HG03558 (cell line): Measurements from ENCODE around the gene SUCLG2.

ENCODE experiments used
- ATAC-seq: cut with Tn5 transposase; IDR thresholded peaks from one replicate; pipeline ENCODE4 v1.9.1; 2021; ENCODE audit warnings: moderate number of reproducible peaks; ENCODE audit not compliant: unreplicated experiment; ENCODE audit errors: extremely low read depth

The SUCLG2 gene

DNA sequence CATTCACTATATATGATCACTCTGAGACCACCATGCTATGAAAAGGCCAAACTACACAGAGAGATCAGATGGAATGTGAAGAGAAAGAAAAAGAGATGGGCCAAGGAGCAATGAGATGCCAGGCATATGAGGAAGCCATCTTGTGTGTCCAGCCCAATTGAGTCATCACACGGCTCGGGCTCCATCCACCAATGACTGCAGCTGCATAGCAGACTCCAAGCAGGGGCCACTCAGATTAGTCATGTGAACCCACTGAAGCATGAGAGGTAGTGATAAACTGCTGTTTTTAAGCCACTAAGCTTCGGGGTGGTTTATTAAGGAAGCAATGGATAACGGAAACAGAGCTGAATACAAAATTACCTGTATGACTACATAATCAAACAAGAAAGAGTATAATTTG, 185.9 kb downstream of the SUCLG2 start:
- no peak for ATAC-seq

DNA sequence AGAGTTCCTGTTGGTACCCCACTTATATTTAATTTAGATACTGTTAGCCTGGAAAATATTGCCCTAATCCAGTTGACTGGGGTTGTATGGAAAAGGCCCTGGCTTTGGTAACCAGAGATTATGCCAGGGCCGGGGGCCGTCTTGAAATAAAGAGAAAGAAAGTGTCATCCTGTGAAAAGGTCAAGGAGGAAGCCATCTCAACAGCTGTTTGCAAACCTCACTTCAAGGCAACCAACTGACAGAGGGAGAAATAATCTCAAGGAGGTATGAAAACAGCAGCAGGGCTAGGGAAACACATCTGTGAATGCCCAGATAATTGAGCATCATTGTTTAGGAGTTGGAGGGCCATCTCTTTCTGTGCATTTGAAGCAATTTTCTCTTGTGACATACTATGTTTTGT, 190.8 kb downstream of the SUCLG2 start:
- ATAC-seq: no peak

DNA sequence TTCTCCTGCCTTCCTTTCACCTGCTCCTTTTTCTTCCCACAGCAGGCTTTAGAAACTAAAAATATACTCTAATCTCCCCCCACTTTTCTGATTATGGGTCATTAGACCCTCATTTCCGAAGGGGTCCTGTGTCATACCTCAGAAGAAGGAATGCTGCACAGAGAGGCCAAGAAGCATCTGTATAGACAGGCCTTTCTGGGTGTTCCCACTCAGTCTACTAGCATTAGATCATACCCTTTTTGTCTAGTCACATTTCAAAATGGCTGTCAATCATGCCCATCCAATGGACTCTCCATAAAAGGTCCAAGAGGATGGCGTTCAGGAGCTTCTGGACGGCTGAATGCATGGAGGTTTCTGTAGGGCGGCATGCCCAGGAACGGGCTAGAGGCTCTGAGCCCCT, 192.2 kb downstream of the SUCLG2 start:
- ATAC-seq: no peak

DNA sequence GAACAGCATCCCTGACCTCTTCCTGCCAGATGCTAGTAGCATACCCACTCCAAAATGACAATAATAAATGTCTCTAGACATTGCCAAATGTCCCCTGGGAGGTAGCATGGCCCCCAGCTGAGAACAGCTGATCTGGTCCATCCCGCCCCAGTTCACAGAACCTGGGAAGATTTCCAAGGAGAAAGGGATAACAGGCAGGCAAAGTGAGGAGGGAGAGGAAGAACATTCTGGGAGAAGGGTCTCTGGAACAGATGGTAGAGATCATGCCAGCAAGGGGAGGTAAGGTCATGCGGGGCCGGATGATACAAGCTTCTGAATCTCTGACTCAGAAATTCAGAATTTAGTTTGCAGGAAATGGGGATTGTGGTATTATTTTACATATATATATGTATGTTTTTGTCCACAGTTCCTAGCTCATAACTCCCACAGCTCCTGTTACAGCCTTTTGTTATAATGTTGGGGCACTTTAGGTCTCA, 192.7 kb downstream of the SUCLG2 start:
- ATAC-seq: no peak

DNA sequence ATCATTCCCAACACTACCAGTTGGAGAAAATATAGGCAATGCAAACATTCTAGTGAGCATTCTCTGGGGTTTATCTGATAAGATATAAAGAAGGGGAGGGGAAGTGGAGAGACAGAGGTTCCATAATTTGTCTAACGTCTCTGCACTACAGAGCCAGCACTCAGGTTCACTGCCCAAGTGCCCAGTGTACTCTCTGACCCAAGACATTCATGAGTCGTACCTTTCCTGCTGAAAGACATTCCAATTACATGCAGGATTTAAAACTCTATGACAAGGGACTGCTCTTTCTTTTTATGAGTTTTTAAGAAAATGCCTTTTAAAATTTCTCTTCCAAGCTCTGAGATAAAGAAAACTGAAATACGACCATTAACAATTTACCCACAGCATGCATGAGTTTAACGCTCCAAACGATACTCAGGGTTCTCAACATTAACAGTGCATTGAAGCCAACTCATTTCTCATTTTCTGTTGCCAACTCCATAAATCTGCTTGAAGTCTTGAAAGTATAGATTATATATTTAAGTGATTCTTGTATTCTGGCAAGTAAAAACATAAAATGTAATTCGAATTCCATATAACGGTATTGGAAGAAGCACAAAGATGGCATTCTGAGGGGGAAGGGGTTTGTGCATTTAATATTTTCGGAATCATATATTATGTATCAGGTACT, 193.4 kb downstream of the SUCLG2 start:
- no peak for ATAC-seq

DNA sequence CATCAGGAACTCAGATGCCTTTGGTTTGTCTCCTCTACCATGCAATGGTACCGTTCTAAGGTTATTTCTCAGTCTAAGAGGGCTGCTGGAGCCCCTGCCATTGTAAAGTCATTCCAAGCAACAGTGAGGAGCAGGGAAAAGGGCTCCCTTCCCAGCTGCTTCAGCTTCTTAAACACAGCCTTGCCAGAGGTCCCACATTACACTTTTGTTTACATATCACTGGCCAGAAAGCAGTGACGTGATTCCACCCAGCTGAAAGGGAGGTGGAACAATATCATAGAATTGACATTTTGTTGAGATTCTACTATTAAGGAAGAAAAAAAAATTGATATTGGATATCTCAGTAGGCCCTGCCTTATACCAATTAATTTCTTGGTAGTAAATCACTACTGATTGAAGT, 194.6 kb downstream of the SUCLG2 start:
- no peak for ATAC-seq

DNA sequence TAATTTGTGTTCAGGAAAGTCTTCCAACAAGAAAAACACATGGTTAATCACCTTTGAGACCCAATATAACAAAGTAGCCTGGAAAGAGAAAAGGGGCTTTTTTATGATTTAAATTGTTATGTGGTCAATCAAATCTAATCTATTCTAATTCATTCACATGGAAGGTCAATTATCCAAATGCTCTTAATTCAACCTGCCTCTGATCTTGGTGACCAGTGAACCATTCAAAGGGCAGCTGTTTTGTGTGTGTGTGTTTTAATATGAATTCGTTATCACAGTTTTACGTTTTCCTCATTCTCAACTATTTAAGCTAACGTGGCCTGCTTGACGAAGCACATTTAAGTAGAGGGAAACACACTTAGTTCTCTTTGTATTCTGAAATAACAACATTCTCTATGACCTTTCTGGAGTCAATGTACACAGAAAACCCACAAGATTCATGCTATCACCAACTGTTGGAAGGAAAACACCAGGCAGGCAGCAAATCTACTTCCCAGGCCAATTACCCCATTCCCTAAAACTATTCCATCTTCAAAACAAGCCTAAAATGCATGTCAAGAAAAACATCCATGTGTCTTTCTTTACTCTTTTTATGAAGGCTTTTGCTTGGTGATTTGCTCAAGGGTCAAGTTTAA, 195.4 kb downstream of the SUCLG2 start:
- no peak for ATAC-seq

DNA sequence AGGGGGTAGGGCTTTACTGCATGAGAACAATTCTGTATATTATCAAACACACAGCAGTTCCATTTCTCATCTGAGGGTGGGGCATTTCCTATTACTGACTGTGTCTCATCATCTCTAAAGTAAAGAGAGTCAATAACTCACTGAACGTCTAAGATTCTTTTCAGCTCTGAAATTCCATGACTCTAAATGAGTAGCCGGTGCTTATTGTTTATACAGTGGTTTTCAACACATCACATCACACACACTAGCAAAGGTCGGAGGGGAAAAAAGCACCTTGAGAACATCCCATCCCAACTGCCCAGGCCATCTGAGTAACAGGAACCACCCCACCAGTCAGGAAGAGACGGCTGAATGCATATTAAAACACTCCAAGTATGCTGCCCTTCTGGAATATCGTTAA, 196.0 kb downstream of the SUCLG2 start:
- no peak for ATAC-seq

DNA sequence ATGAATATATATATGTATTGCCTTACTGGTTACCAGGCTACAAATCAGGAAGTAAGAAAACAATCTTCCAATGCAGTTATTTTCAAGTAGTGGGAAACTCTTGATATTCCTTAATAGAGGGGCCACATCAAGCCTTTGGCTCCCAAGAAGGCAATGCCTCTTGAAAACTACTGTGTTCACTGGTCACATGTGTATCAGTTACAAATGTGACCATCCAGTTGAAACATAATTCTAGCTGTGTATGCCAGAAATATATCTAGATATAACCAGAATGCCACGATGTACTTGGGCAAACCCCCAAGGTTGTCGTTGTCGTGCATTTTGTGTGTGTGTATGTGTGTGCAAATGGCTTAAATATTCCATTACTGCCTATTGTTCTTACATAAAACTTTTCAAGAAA, 200.8 kb downstream of the SUCLG2 start:
- no peak for ATAC-seq

DNA sequence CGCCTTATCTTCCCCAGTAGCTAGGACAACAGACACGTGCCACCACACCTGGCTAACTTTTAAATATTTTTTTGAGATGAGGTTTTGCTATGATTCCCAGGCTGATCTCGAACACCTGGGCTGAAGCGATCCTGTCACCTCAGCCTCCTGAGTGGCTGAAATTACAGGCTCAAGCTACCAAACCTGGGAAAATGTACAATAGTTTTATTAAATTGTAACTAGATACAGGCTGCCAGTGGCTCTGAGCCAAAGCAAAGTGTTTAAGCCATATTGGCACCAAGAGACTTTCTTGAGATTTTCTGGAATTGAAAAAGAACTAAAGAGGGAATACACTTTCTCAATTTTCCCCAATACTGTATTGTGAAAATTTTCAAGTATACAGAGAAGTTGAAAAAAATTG, 204.3 kb downstream of the SUCLG2 start:
- no peak for ATAC-seq

DNA sequence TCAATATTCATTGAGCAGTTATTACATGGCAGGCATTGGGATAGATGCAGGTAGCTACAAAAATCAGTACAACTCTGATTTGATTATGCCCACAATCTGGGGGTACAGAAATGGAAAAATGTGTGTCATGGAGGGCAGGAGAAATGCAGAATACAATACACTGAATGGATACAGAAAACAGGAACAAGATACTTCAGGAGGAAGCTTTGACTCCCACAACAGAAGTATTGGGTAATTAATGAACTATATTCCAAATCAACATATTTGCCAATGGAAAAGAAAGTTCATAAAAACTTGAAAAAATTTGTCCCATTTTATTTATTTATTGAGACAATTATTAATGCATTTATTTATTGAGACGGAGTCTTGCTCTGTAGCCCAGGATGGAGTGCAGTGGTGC, 207.0 kb downstream of the SUCLG2 start:
- ATAC-seq: no peak

DNA sequence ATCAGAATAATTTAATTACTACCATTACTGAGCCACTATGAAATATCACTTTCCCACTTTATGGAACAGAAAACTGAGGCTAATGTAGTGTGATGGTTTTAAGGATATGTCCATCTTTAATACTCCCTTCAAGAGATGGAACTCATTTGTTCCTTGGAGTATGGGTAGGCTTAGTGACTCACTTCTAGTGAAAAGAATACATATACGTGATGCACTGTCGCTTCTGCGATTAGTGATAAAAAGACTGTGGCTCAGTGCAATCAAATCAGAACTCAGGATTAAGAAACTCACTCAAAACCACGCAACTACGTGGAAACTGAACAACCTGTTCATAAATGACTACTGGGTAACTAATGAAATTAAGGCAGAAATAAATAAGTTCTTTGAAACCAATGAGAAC, 216.6 kb downstream of the SUCLG2 start:
- ATAC-seq: no peak

DNA sequence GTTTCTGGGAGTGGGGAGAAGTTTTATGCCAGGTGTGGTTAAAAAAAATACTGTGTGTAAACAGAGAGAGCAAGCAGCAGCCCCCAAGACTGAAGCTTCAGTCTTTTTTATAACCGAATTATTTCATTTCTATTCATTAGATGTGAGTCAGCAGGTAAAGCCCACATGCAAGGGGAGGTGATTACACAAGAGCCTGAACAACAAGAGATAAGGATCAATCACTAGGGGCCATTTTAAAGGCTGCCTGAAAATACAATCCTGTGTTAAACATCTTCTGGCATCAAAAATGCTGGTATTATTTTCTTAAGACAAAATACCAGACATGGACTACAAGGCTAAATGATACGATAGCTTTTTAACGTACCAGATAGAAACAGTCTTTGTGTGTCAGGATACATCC, 217.3 kb downstream of the SUCLG2 start:
- no peak for ATAC-seq

DNA sequence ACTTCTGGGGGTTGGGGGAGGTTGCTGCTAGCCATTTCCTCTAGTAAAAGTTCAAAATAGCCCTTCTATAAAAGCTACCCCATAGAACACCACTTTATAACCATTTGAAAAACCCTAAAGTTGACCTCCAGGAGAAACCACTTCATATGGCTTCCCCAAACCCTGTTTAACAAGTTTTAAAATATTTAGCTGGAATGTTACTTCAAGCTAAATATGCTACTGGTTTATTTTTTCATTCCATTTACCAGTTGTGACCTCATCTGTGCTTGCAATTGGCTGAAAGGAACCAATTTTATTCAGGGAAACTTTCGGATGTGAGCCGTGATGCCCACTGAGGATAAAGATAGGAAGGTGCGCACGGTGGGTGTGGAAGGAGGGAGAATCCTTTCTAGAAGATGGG, 221.3 kb downstream of the SUCLG2 start:
- no peak for ATAC-seq

DNA sequence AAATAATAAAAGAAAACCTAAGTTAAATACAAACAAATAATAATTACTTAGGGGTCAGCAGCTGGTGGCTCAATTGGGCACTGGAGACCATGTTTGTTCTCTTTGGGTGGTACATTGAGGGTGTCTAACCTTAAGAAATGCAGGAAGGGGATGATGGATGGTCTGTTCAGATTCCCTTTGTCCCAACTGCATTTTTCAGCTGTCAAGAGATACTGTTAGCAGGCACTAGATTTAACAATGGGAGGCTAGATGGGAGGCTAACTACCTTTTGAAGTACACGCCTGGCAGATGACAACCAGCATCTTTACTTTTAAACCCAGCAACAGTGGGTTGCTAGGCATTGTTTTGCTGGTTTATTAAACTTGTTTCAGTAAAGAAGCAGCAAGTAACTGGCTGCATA, 222.5 kb downstream of the SUCLG2 start:
- no peak for ATAC-seq

DNA sequence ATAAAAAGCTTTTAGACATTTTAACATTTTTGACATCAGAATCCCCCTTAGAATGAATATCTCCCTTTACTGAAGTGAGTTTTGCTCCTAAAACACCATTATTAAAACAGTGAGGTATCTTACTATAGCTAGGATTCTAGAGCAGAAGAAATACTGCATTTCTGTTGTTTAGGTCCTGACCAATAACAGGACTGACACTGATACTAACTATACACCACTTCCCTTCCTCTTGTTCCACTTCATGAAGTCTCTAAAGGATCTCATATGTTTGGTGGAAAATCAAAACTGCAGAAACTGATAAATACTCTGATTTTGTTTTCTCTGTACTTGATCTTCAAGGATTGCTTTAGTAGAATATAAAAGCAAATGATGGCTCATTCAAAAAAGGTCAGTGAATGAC, 230.7 kb downstream of the SUCLG2 start:
- ATAC-seq: no peak

DNA sequence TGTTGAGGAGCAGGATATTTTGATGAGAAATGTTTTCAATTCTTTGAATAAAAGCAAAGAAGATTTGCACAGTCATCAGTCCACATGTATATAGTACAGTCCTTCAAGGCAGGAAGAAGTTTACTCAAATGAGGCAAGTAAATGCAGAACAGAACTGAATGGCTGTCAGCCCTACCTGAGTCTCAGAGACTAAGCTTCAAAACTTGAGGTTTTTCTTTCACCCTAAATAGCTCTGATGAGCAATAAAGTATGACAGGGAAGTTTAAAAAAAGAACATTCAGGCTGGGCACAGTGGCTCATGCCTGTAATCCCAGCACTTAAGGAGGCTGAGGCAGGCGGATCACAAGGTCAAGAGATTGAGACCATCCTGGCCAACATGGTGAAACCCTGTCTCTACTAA, 232.5 kb downstream of the SUCLG2 start:
- no peak for ATAC-seq

DNA sequence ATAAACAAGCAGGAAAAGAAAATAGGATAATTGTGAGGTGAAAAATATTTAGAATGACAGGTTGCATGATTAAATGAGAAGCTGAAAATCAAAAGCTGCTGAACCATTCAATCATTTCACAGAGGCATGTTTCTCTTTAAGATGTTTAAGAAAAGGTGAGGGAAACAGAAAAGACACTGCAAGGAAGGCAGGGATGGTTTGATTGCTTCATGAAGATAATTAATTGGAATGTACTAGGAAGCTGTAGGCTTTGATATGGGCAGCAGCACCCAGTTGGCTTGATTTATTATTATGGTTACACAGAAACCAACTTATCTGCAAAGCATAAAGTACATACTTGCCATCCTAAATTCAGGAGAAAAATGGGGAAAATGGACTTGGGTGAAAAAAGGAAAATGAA, 234.6 kb downstream of the SUCLG2 start:
- no peak for ATAC-seq

DNA sequence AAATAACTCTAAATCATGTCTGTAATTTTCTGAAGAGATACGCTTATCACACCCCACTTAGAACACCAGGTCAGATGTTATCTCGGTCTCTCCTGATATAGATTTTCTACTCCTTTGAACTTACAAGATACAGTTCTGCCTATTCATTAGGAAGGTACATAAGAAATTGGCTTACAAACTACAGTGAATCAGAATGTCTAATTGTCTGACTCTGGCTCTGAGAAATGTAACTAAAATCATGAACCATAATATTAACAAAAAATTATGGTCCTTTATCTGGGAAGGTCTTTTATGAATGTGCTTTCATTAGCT, 235.2 kb downstream of the SUCLG2 start:
- no peak for ATAC-seq

DNA sequence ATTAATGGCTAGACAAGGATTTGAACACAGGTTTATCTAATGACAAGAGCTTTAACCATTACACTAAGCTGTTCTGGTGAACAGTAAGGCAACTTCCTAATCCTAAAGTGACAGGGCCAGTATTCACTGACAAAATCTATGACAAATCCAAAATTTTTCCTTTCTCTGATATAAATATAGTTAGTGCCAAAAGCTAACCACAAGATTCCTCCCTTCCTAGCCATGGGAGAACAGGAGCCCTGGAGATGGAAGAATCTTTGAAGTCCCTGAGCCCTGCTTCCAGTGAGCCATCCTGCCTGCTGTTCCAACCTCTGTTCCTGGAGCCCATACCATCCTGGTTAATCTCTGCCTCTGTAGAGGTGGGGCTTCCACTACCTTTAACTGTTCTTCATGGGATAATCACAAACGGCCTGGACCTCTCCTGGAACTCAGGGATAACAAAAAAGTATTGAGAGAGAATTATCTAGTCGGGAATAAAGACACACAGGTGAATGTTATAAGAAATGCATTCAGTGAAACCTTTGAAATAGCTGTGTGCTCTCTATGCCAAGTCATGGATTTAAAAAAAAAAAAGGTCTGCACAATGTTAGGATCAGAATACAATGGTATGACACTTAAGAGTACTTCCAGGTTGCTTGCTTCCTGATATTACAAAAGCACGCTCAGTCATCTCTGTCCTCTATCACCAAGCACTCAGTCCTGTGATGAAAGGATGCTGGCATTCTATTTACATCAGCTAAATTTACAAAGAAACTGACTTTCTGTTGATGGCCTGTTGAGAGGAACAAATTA, 235.8 kb downstream of the SUCLG2 start:
- no peak for ATAC-seq

DNA sequence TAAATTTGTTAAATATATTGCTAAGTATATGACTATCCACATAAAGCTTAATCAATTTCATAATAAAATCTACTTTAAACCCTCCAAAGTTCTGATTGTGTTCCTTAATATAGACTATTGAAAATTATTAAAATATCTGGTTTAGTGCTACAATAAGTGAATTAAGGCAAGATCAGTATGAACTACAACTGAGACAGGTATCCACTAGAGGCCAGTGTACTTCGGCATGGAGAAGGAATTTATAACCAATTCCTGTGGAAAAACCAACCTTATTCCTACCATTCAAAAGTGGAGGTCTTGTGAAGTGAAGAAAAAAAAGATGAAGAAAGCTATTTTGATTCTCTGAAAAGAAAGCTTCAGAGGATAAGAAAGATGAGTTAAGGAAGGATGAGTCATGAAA, 237.7 kb downstream of the SUCLG2 start:
- ATAC-seq: no peak

DNA sequence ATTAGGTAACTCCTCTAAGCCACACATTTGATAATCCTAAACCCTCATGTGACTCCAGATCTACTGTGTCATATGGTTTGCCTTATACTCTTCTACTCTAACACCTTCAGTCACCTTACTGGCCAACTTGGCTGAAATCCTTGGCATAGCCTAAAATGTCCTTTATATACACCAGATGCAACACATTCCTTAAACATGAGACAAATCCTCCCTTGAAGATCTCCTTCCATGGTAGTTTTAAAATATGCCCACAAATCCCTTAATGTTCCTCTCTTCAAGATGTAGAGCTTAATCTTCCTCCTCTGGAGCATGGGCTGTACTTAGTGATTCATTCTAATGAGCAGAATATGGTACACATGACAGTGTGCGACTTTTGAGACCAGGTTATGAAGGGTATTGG, 238.9 kb downstream of the SUCLG2 start:
- ATAC-seq: no peak
